HG03108 (cell line): ENCODE results near the gene SRPK3.
"Not testable (repeated sequence)": the region's sequence is repeated elsewhere in the genome, so short reads cannot be mapped to it uniquely, and the experiment has no call there.

ENCODE experiments used
- ATAC-seq: cut with Tn5 transposase; IDR thresholded peaks from one replicate; pipeline ENCODE4 v1.9.1; 2021; ENCODE audit warnings: moderate library complexity; ENCODE audit not compliant: unreplicated experiment

Gene SRPK3, protein sequence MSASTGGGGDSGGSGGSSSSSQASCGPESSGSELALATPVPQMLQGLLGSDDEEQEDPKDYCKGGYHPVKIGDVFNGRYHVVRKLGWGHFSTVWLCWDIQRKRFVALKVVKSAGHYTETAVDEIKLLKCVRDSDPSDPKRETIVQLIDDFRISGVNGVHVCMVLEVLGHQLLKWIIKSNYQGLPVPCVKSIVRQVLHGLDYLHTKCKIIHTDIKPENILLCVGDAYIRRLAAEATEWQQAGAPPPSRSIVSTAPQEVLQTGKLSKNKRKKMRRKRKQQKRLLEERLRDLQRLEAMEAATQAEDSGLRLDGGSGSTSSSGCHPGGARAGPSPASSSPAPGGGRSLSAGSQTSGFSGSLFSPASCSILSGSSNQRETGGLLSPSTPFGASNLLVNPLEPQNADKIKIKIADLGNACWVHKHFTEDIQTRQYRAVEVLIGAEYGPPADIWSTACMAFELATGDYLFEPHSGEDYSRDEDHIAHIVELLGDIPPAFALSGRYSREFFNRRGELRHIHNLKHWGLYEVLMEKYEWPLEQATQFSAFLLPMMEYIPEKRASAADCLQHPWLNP

GRCh38 chrX:153780678-153781427, at the start of gene SRPK3:
TSS of gene SRPK3 (plus strand) at chrX:153781041. CDS start at chrX:153781087, 46 bp downstream.
- ATAC-seq: no peak

GRCh38 chrX:153731117-153731844, 49.6 kb upstream of the SRPK3 start:
- no peak for ATAC-seq

GRCh38 chrX:153731845-153732215, 49.0 kb upstream of the SRPK3 start:
- no peak for ATAC-seq

- ATAC-seq: no peak
These were observed 48.4 kb upstream of the SRPK3 start for GRCh38 chrX:153732401-153732800.

- no peak for ATAC-seq
These were observed 47.1 kb upstream of the SRPK3 start for GRCh38 chrX:153733651-153734240.

GRCh38 chrX:153734871-153735270, 46.0 kb upstream of the SRPK3 start:
- no peak for ATAC-seq

DNA sequence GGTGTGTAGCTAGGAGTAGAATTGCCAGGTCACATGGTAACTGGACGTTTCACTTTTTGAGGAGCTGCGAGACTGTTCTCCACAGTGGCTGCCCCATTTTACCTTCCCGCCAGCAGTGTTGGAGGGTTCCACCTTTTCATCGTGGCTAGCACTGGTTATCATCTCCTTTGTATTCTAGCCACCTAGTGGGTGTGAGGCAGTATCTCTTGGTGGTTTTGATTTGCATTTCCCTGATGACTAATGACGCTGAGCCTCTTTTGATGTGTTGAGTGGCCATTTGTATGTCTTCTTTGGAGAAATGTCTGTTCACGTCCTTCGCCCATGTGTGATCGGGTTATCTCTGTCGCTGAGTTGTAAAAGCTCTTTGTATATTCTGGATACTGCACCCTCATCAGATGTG, 45.6 kb upstream of the SRPK3 start:
- ATAC-seq: no peak

DNA sequence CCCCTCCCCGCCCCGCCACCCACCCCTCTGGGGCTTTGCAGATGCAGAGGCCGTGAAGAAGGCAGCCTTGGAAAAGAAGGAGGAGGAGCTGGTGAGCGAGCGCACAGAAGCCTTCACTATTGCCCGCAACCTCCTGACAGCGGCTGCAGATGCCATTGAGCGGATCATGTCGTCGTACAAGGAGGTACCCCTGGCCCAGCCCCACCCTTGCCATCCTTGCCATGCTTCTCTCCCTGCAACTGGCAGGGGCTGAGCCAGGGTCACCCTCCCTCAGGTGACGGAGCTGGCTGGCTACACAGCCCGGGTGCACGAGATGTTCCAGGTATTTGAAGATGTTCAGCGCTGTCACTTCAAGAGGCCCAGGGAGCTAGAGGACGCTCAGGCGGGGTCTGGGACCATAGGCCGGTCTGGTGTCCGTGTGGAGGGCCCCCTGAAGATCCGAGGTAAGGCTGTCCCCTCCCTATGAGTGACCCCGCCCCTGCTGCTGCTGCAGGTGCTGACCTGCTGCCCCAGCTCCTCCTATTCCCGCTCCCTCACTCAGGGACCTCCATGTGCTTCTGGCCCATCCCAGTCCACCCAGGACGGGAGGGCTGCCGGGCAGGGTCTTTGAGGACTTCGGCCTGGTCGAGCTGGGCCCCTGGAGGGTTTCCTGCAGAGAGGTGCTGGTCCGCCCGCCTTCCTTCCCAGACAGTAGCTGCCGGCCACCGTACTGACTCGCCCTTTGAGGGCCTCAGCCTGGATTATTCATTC, 44.6 kb upstream of the SRPK3 start:
- ATAC-seq: no peak

DNA sequence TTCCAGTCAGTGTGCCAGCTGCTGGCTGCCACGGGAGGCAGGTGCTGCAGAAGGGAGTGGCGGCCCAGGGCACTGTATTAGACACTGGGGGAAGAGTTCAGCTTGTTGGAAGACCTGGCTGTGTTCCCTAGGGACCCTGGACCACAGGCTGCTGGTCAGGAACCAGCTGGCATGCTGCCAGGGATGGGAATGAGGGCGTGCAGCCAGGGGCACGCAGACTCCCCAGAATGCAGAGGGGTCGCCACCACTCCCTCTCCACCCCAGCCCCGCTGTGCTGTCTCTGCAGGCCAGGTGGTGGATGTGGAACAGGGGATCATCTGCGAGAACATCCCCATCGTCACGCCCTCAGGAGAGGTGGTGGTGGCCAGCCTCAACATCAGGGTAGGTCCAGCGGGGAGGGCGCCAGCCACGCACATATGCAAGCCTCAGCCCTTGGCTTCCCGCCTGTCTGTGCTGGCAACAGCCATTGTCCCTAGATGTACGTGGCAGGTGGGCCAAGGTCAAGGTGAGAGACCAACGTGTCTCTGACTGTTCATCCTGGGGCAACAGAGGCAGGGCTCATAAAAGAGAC, 43.9 kb upstream of the SRPK3 start:
- ATAC-seq: no peak

- no peak for ATAC-seq
These were observed 42.7 kb upstream of the SRPK3 start for GRCh38 chrX:153738056-153738605.

DNA sequence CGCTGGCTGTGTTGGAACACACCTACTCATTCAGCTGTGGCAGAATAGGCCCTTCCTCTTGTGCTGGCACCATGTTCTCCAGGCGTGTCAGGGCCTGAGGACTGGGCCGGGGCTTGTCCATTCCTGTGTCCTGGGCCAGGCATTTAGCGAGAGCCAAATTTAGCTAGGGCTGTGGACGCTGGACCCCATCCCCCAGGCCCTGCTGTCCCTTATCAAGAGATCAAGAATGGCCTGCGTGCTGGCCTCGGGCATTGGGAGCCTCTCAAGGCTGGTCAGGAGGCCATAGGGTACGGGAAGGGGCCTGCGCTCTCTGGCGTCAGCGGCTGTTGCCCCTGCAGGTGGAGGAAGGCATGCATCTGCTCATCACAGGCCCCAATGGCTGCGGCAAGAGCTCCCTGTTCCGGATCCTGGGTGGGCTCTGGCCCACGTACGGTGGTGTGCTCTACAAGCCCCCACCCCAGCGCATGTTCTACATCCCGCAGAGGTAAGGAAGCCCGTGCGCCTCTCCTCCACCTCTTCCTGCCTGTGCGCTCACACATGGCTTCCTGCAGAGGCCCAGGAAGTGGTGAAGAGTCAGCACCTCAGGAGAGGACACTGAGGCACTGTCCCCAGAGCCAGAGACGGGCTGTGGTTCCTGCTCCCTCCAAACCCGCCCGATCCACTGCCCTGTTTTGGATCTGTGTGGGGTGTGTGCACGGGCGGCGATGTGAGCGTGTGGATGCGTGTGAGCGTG, 40.9 kb upstream of the SRPK3 start:
- ATAC-seq: no peak

GRCh38 chrX:153740631-153741222, 40.1 kb upstream of the SRPK3 start:
- ATAC-seq: no peak

DNA sequence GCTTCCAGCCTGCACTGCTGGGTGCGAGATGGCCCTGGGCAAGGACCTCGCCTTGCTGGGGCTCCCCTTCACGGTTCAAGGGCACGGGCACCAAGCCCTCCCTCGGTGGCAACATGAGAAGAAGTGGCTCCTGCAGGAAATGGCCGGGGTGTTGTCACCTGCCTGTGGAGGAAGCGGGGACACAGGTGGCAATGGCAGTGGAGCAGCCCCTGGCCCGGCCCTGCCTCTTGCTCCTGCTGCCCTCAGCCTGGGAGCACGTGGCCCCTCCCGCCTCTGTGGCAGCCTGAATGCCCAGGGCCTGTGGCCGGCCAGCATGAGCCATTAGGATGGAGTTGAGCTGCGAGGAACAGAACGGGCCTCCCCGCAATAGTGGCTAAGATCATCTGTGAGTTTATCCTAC, 39.4 kb upstream of the SRPK3 start:
- no peak for ATAC-seq

DNA sequence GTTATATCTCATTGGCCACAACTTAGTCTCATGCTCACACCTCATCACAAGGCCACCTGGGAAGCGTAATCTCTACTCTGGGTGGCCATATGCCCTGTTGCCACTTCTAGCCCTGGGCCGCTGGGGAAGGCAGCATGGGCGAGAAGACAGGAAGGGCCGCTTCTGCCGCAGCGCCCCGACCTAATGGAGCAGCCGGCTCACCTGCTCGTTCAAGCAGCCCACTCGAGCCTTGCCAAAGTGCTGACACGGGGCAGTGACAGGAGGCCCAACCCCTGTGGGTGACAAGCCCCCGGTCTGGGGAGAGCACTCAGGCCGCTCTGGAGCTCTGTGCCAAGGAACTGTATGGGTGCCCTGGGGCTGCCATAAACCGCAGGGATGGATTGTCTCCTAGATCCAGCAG, 38.7 kb upstream of the SRPK3 start:
- not testable (repeated sequence) for ATAC-seq

DNA sequence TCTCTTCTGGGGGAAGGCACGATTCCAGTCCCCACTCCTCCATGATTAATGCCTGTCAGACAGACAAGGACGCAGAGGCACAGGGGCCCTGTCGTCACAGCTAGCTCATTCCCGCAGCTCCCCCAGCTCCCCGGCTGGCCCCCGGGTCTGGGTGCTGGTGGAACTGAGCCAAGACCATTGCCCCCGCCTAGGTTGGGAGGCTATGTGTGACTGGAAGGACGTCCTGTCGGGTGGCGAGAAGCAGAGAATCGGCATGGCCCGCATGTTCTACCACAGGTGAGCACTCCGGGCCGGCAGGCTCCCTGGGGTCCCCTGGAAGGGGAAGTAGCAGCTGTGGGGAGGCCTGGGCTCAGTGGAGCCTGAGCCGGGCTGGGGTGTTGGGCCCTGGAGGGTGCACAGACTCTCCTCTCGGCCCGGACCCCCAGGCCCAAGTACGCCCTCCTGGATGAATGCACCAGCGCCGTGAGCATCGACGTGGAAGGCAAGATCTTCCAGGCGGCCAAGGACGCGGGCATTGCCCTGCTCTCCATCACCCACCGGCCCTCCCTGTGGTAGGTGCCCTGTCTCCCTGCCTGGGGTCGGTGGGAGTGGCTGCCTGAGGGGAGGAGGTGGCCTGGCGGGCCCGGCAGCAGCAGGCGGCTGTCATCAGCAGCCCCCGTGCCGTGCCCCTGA, 37.9 kb upstream of the SRPK3 start:
- ATAC-seq: not testable (repeated sequence)

DNA sequence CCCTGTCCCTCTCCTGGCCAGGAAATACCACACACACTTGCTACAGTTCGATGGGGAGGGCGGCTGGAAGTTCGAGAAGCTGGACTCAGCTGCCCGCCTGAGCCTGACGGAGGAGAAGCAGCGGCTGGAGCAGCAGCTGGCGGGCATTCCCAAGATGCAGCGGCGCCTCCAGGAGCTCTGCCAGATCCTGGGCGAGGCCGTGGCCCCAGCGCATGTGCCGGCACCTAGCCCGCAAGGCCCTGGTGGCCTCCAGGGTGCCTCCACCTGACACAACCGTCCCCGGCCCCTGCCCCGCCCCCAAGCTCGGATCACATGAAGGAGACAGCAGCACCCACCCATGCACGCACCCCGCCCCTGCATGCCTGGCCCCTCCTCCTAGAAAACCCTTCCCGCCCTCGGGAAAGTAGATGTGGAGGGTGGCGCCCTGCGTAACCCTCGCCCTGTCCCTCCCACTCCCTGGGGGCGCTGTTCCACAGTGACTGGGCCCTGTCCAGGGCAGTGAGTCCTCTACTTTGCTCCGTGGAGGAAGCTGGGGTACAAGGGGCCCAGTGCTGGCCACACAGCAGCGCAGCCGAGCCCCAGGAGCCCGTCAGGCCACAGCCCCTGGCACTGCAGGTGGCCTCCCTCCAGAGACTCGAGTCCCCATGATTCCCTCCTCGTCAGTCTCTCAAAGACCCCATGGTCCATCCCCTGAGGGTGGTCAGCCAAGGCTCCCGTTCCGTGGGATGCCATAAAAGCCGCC, 37.2 kb upstream of the SRPK3 start:
- ATAC-seq: not testable (repeated sequence)
